Body of pancreas (tissue), 4 donors: Measurements from ENCODE around the gene EFNA5. TPM values are rescaled to one million over a fixed set of nuclear protein-coding genes. Genes with fewer than 3 reads are reported as not detected.

Experiments used
- ATAC-seq: fragments of 150-250 bp; one replicate; pipeline ENCODE4 v1.9.1; 2016
- DNase-seq, 4 donors: peaks; one replicate each; pipeline ENCODE4 v3.0.0-alpha.2; 2019
- H3K27ac ChIP-seq, 4 donors: fragments of 200-600 bp; sonication (generic); 1 replicate in 3 of 4; 2 replicates in 1 of 4; pipeline versions ENCODE4 v1.5.1 to v1.6.1; 2016 to 2019; ENCODE audit warnings: mild to moderate bottlenecking in 1 of 4, mixed read lengths in 1 of 4, moderate library complexity in 1 of 4
- H3K27me3 ChIP-seq, 2 donors: fragments of 200-600 bp; sonication (generic); one replicate each; pipeline ENCODE4 v1.6.0; 2016; ENCODE audit warnings: mild to moderate bottlenecking in 1 of 2
- H3K36me3 ChIP-seq, 2 donors: fragments of 200-600 bp; sonication (generic); replicated peaks in 1 of 2; 2 replicates each; pipeline ENCODE4 v1.5.1; 2016; ENCODE audit warnings: low read depth in 2 of 2; ENCODE audit not compliant: insufficient read depth in 1 of 2
- H3K4me1 ChIP-seq: fragments of 200-600 bp; sonication (generic); one replicate; pipeline ENCODE4 v1.6.0; 2016
- H3K4me3 ChIP-seq, 2 donors: fragments of 200-600 bp; sonication (generic); 1 replicate in 1 of 2; 2 replicates in 1 of 2; pipeline ENCODE4 v1.5.1; 2016 to 2019
- H3K9me3 ChIP-seq, 3 donors: fragments of 200-600 bp; sonication (generic); 1 replicate in 2 of 3; 2 replicates in 1 of 3; pipeline ENCODE4 v1.5.1; 2016
- CTCF ChIP-seq, 7 experiments: fragments of 450-650 bp in 4 of 7; fragments of 200-600 bp in 3 of 7; sonication (generic) in 3 of 7; IDR thresholded peaks; one replicate each; pipeline ENCODE4 v1.5.1; 2016 to 2019; ENCODE audit warnings: antibody characterized with exemption in 7 of 7
- POLR2A ChIP-seq, 3 donors: fragments of 450-650 bp; IDR thresholded peaks; one replicate each; pipeline ENCODE4 v1.6.1; 2016; ENCODE audit warnings: antibody characterized with exemption in 3 of 3, mild to moderate bottlenecking in 2 of 3
- WGBS, 2 donors: methylation state at CpG; one replicate each; pipeline ENCODE4 v1.1.5; 2017; 5-methylcytosine and 5-hydroxymethylcytosine counted together
- intact Hi-C: fragments of 100-400 bp; cut with DNase I; formaldehyde crosslinking; loops from one replicate; pipeline ENCODE4 v1.15.1; 2023
- total RNA-seq, 2 donors: library from RNA; depleted of rRNA; stranded (reverse); fragments of >200 nt; gene quantifications; one replicate each; pipeline ENCODE4 v1.1.0, GENCODE V29; 2016

EFNA5 gene
- total RNA-seq, 2 donors from 2014 or later: 1.3 to 3.4 TPM

GRCh38 chr5:107364443-107365319 lies 306.1 kb downstream of the EFNA5 start:
- intact Hi-C loops: no loop called here
- Histone ChIP-seq H3K4me1 (no peaks in the 10 kb centered on the region), H3K36me3 (no peaks in the 10 kb centered on the region), H3K27ac (no peak overlapping the region), H3K9me3 (no peaks in the 10 kb centered on the region), H3K27me3 (no peaks in the 10 kb centered on the region), H3K4me3 (no peak overlapping the region)
- WGBS, 2 donors: 92 to 93% methylated on average over 2 of the region's 2 CpGs
- ATAC-seq: no peak
- DNase-seq: no peak
- no peak for TF ChIP-seq CTCF (IDR thresholded peaks at IDR 0.05)
- no peak for TF ChIP-seq POLR2A (IDR thresholded peaks at IDR 0.05)

DNA sequence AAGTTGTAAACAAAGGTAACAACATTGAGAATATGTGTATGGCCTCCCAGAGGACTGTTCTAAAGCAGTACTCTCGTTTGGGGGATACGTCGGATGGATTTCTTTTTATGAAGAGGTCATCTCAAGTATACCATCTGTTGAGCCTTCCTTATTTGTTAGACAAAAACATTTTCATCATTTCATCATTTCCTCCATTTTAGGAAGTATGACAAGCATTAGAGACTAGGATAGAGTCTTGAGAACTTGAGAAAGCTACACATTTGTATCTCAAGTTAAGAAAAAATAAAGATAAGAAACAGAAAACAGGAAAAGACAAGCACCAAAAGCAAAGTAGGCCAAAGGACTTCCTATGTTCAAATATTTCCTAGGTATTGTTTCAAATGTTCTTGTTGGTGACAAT lies 307.0 kb downstream of the EFNA5 start:
- WGBS, 2 donors: 55 to 73% methylated on average over 3 of the region's 3 CpGs
- H3K4me1 ChIP-seq: no peaks in the 10 kb centered on the region
- H3K27me3 ChIP-seq: no peaks in the 10 kb centered on the region
- DNase-seq: no peak
- no peak overlapping the region for H3K27ac ChIP-seq
- TF ChIP-seq CTCF (IDR thresholded peaks at IDR 0.05) (no peak), POLR2A (IDR thresholded peaks at IDR 0.05) (no peak)
- no peaks in the 10 kb centered on the region for H3K9me3 ChIP-seq
- no peak for ATAC-seq
- intact Hi-C loops: no loop called here
- H3K4me3 ChIP-seq: no peak overlapping the region
- no peaks in the 10 kb centered on the region for H3K36me3 ChIP-seq

GRCh38 chr5:107361945-107362344 lies 308.8 kb downstream of the EFNA5 start:
- intact Hi-C loops: no loop called here
- no peak overlapping the region for H3K27ac ChIP-seq
- 66 to 73% methylated on average over 4 of the region's 4 CpGs for WGBS, 2 donors
- ATAC-seq (no peak), DNase-seq (peak in 2 of 4 donors; percentile 11 to 55)
- no peak for TF ChIP-seq CTCF (IDR thresholded peaks at IDR 0.05)
- no peak for TF ChIP-seq POLR2A (IDR thresholded peaks at IDR 0.05)
- no peak overlapping the region for H3K4me3 ChIP-seq
- no peaks in the 10 kb centered on the region for H3K9me3 ChIP-seq
- no peaks in the 10 kb centered on the region for H3K4me1 ChIP-seq
- H3K27me3 ChIP-seq: no peaks in the 10 kb centered on the region
- H3K36me3 ChIP-seq: no peaks in the 10 kb centered on the region

GRCh38 chr5:107359916-107360234 lies 310.9 kb downstream of the EFNA5 start:
- H3K36me3 ChIP-seq: no peaks in the 10 kb centered on the region
- H3K4me1 ChIP-seq: no peaks in the 10 kb centered on the region
- no peaks in the 10 kb centered on the region for H3K9me3 ChIP-seq
- no peak for DNase-seq
- intact Hi-C loops: no loop called here
- no peak overlapping the region for H3K27ac ChIP-seq
- no peak for ATAC-seq
- TF ChIP-seq CTCF (IDR thresholded peaks at IDR 0.05) (no peak), POLR2A (IDR thresholded peaks at IDR 0.05) (no peak)
- no peak overlapping the region for H3K4me3 ChIP-seq
- 34 to 47% methylated on average over 2 of the region's 2 CpGs for WGBS, 2 donors
- H3K27me3 ChIP-seq: no peaks in the 10 kb centered on the region
